HepG2 (cell line): ENCODE results near the gene RBPJ. TPM values are rescaled to one million over a fixed set of nuclear protein-coding genes. Genes with fewer than 3 reads are reported as not detected.

ENCODE experiments used
- CBX1 ChIP-seq: IDR thresholded peaks from one replicate; pipeline ENCODE4 v1.6.1; 2016; ENCODE audit warnings: antibody characterized with exemption, low read depth
- PBX2 ChIP-seq: IDR thresholded peaks from 2 replicates; pipeline ENCODE4 v1.6.1; 2016; ENCODE audit warnings: control low read depth
- PLSCR1 ChIP-seq: sonication (generic); formaldehyde crosslinking; IDR thresholded peaks from 2 replicates; pipeline ENCODE4 v1.5.0; 2020; ENCODE audit warnings: missing genetic modification reagents, mild to moderate bottlenecking, borderline replicate concordance
- POLR2AphosphoS2 ChIP-seq: IDR thresholded peaks from 2 replicates; pipeline ENCODE4 v1.6.1; 2011; ENCODE audit warnings: low read depth, low read length, improper control_type of control experiment
- SALL2 ChIP-seq: sonication (generic); formaldehyde crosslinking; IDR thresholded peaks from 2 replicates; pipeline ENCODE4 v1.8.1; 2023; ENCODE audit warnings: mild to moderate bottlenecking, missing genetic modification reagents, inconsistent platforms
- SRY ChIP-seq: sonication (generic); formaldehyde crosslinking; IDR thresholded peaks from 2 replicates; pipeline ENCODE4 v1.8.0; 2022; ENCODE audit warnings: mild to moderate bottlenecking, missing genetic modification reagents
- XBP1 ChIP-seq: sonication (generic); formaldehyde crosslinking; IDR thresholded peaks from 2 replicates; pipeline ENCODE4 v1.5.0; 2020; ENCODE audit warnings: missing genetic modification reagents
- ZFY ChIP-seq: sonication (generic); formaldehyde crosslinking; IDR thresholded peaks from 2 replicates; pipeline ENCODE4 v1.4.0; 2020; ENCODE audit warnings: missing genetic modification reagents
- ZFYVE20 ChIP-seq: sonication (generic); formaldehyde crosslinking; IDR thresholded peaks from 2 replicates; pipeline ENCODE4 v1.8.0; 2023; ENCODE audit warnings: low read depth, mild to moderate bottlenecking, moderate library complexity, missing genetic modification reagents, borderline replicate concordance
- ZNF326 ChIP-seq: sonication (generic); formaldehyde crosslinking; IDR thresholded peaks from 2 replicates; pipeline ENCODE4 v1.4.0; 2020; ENCODE audit warnings: missing genetic modification reagents, borderline replicate concordance
- ZNF441 ChIP-seq: sonication (generic); formaldehyde crosslinking; IDR thresholded peaks from 2 replicates; pipeline ENCODE4 v1.7.0; 2021; ENCODE audit warnings: missing genetic modification reagents, borderline replicate concordance
- ZNF556 ChIP-seq: sonication (generic); formaldehyde crosslinking; IDR thresholded peaks from 2 replicates; pipeline ENCODE4 v1.4.0; 2020; ENCODE audit warnings: mild to moderate bottlenecking, missing genetic modification reagents, borderline replicate concordance
- polyA plus RNA-seq, 8 experiments: library from polyadenylated mRNA; depleted of rRNA in 3 of 8; stranded (reverse) in 7 of 8; unstranded in 1 of 8; fragments of >200 nt; fragmentation: Illumina TruSeq in 4 of 8; extraction: Trizol in 4 of 8; gene quantifications; 2 replicates each; pipeline versions ENCODE4 v1.2.1 to v1.2.3, GENCODE V29; 2011 to 2016; ENCODE audit warnings: low read depth in 4 of 8, missing spikeins in 1 of 8, mixed read lengths in 1 of 8; ENCODE audit not compliant: insufficient read depth in 1 of 8
- total RNA-seq, 5 experiments: library from RNA; depleted of rRNA; stranded (reverse); fragments of >200 nt; fragmentation: Illumina TruSeq; extraction: Trizol; gene quantifications; 2 replicates each; pipeline ENCODE4 v1.2.3, GENCODE V29; 2016; ENCODE audit warnings: low read depth in 1 of 5
- TF ChIP-seq, protein P1 (sequence below): sonication (generic); formaldehyde crosslinking; IDR thresholded peaks from 2 replicates; pipeline ENCODE4 v1.8.0; 2022; ENCODE audit warnings: mild to moderate bottlenecking, missing genetic modification reagents, moderate library complexity
- TF ChIP-seq, protein P2 (sequence below): sonication (generic); formaldehyde crosslinking; IDR thresholded peaks from 2 replicates; pipeline ENCODE4 v1.4.0; 2020; ENCODE audit warnings: missing genetic modification reagents, mild to moderate bottlenecking, borderline replicate concordance
- TF ChIP-seq, protein P3 (sequence below): IDR thresholded peaks from 2 replicates; pipeline ENCODE4 v1.6.1; 2016; ENCODE audit warnings: missing genetic modification reagents, missing compliant biosample characterization
- TF ChIP-seq, protein P4 (sequence below): sonication (generic); formaldehyde crosslinking; IDR thresholded peaks from 2 replicates; pipeline ENCODE4 v1.5.0; 2020; ENCODE audit warnings: missing genetic modification reagents
- TF ChIP-seq, protein P5 (sequence below): sonication (generic); formaldehyde crosslinking; IDR thresholded peaks from 2 replicates; pipeline ENCODE4 v1.8.1; 2022; ENCODE audit warnings: mild to moderate bottlenecking, missing genetic modification reagents
- TF ChIP-seq, protein P6 (sequence below): fragments of 450-650 bp; IDR thresholded peaks from 2 replicates; pipeline ENCODE4 v1.6.1; 2017; ENCODE audit warnings: mild to moderate bottlenecking

The RBPJ gene
- total and polyA plus RNA-seq, 2 of the 13 experiments (the other 11 are each of a cell fraction or from before 2014, with no cell fraction given): 25.9 to 33.2 TPM

DNA sequence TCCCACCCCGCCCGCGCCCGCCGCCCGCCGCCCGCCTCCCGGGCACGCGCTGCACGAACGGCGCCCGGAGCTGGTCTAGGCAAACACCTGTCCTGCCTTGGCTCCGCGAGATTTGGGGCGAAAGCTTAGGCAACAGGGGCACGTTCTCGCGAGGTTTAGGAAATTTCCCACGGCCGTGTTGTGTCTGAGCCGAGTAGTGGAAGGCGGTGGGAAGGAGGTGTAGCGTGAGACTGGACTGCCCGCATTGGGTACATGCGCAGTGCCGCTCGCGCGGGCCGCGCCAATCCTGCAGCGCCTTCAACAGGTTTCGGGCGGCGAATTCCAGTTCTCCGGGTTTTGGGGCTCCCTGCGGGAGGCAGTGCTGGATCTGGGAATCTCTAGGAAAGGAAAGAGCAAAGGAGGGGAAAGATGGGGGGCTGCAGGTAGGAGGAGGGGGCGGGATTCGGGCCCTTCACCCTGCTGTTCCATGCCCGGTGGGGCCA lies 1.3 kb upstream of the RBPJ start (continued):
- TF ChIP-seq, protein P1, sequence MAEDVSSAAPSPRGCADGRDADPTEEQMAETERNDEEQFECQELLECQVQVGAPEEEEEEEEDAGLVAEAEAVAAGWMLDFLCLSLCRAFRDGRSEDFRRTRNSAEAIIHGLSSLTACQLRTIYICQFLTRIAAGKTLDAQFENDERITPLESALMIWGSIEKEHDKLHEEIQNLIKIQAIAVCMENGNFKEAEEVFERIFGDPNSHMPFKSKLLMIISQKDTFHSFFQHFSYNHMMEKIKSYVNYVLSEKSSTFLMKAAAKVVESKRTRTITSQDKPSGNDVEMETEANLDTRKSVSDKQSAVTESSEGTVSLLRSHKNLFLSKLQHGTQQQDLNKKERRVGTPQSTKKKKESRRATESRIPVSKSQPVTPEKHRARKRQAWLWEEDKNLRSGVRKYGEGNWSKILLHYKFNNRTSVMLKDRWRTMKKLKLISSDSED (CRISPR knock-in tag): no peak
- TF ChIP-seq POLR2AphosphoS2 (no peak), XBP1 (CRISPR knock-in tag) (no peak), ZFYVE20 (no peak), SALL2 (CRISPR knock-in tag) (no peak; the same call in 1 of the 2 replicates), CBX1 (no peak), PLSCR1 (CRISPR knock-in tag) (no peak), ZNF441 (CRISPR knock-in tag) (no peak), SRY (CRISPR knock-in tag) (no peak), ZNF326 (CRISPR knock-in tag) (no peak), ZNF556 (CRISPR knock-in tag) (peak; percentile 81; the same call in 1 of the 2 replicates), PBX2 (no peak), ZFY (CRISPR knock-in tag) (peak; percentile 11; the same call in 1 of the 2 replicates)
- TF ChIP-seq, protein P2, sequence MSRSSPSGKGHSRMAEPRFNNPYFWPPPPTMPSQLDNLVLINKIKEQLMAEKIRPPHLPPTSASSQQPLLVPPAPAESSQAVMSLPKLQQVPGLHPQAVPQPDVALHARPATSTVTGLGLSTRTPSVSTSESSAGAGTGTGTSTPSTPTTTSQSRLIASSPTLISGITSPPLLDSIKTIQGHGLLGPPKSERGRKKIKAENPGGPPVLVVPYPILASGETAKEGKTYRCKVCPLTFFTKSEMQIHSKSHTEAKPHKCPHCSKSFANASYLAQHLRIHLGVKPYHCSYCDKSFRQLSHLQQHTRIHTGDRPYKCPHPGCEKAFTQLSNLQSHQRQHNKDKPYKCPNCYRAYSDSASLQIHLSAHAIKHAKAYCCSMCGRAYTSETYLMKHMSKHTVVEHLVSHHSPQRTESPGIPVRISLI: no peak
- TF ChIP-seq, protein P3, sequence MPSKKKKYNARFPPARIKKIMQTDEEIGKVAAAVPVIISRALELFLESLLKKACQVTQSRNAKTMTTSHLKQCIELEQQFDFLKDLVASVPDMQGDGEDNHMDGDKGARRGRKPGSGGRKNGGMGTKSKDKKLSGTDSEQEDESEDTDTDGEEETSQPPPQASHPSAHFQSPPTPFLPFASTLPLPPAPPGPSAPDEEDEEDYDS (CRISPR knock-in tag): peak; percentile 76; the same call in 1 of the 2 replicates
- TF ChIP-seq, protein P4, sequence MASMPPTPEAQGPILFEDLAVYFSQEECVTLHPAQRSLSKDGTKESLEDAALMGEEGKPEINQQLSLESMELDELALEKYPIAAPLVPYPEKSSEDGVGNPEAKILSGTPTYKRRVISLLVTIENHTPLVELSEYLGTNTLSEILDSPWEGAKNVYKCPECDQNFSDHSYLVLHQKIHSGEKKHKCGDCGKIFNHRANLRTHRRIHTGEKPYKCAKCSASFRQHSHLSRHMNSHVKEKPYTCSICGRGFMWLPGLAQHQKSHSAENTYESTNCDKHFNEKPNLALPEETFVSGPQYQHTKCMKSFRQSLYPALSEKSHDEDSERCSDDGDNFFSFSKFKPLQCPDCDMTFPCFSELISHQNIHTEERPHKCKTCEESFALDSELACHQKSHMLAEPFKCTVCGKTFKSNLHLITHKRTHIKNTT (CRISPR knock-in tag): no peak
- TF ChIP-seq, protein P5, sequence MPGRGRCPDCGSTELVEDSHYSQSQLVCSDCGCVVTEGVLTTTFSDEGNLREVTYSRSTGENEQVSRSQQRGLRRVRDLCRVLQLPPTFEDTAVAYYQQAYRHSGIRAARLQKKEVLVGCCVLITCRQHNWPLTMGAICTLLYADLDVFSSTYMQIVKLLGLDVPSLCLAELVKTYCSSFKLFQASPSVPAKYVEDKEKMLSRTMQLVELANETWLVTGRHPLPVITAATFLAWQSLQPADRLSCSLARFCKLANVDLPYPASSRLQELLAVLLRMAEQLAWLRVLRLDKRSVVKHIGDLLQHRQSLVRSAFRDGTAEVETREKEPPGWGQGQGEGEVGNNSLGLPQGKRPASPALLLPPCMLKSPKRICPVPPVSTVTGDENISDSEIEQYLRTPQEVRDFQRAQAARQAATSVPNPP (CRISPR knock-in tag): 0 out of 2 replicates have a peak, but pooled peaks have one; percentile 16
- TF ChIP-seq, protein P6, sequence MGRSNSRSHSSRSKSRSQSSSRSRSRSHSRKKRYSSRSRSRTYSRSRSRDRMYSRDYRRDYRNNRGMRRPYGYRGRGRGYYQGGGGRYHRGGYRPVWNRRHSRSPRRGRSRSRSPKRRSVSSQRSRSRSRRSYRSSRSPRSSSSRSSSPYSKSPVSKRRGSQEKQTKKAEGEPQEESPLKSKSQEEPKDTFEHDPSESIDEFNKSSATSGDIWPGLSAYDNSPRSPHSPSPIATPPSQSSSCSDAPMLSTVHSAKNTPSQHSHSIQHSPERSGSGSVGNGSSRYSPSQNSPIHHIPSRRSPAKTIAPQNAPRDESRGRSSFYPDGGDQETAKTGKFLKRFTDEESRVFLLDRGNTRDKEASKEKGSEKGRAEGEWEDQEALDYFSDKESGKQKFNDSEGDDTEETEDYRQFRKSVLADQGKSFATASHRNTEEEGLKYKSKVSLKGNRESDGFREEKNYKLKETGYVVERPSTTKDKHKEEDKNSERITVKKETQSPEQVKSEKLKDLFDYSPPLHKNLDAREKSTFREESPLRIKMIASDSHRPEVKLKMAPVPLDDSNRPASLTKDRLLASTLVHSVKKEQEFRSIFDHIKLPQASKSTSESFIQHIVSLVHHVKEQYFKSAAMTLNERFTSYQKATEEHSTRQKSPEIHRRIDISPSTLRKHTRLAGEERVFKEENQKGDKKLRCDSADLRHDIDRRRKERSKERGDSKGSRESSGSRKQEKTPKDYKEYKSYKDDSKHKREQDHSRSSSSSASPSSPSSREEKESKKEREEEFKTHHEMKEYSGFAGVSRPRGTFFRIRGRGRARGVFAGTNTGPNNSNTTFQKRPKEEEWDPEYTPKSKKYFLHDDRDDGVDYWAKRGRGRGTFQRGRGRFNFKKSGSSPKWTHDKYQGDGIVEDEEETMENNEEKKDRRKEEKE: no peak
